Measurements from ENCODE around the gene CCDC24.

CCDC24 gene

GRCh38 chr1:43982241-43982640 lies 9.2 kb upstream of the CCDC24 start:
- no peak for TF ChIP-seq CTCF (IDR thresholded peaks at IDR 0.05; ENCODE audit: low read depth, low read length)
- DNase-seq (ENCODE audit: extremely low read depth, low read depth) = no peak

GRCh38 chr1:43982808-43983207 lies 8.6 kb upstream of the CCDC24 start:
- TF ChIP-seq CTCF (IDR thresholded peaks at IDR 0.05; ENCODE audit: low read depth, low read length) = no peak
- no peak for DNase-seq (ENCODE audit: extremely low read depth, low read depth)

- TF ChIP-seq CTCF (IDR thresholded peaks at IDR 0.05; ENCODE audit: low read depth, low read length) = no peak
- no peak for DNase-seq (ENCODE audit: extremely low read depth, low read depth)
Observed at GRCh38 chr1:43983253-43983899, 8.0 kb upstream of the CCDC24 start.

- TF ChIP-seq CTCF (IDR thresholded peaks at IDR 0.05; ENCODE audit: low read depth, low read length) = no peak
- DNase-seq (ENCODE audit: extremely low read depth, low read depth) = no peak
Observed at GRCh38 chr1:43984855-43985254, 6.5 kb upstream of the CCDC24 start.

DNA sequence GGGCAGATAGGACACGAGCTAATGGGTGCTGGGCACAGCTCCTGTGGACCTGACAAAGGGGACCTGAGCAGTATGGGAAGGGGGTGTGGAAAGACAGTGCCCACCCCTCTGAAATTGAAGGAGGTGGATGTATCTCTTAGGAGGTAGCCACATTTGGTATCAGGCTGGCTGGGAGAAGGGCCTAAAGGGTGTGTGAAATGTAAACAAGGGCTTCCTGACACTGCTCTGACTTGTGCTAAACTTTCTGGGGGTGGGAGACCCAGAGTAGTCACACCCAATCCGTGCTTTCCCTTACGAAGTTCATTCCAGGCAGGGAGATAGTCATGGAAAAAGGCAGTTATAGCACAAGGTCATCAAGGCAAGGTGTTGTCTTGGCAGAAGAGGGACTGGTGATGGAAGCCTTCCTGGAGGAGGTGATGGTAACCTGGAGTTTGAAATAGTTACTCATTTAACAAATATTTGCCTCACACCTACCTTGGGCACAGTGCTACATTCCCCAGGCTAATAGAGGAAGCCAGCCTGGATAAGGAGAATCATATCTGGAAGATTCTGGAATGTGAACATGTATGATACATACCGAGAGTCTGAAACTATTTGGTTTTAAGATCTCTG lies 5.3 kb upstream of the CCDC24 start:
- TF ChIP-seq CTCF (IDR thresholded peaks at IDR 0.05; ENCODE audit: low read depth, low read length) = no peak
- no peak for DNase-seq (ENCODE audit: extremely low read depth, low read depth)

GRCh38 chr1:43986712-43987111 lies 4.7 kb upstream of the CCDC24 start:
- TF ChIP-seq CTCF (IDR thresholded peaks at IDR 0.05; ENCODE audit: low read depth, low read length) = no peak
- no peak for DNase-seq (ENCODE audit: extremely low read depth, low read depth)

GRCh38 chr1:43987159-43987902 lies 4.1 kb upstream of the CCDC24 start:
- no peak for DNase-seq (ENCODE audit: extremely low read depth, low read depth)

More at GRCh38 chr1:43987159-43987902, 4.1 kb upstream of the CCDC24 start:
- no peak for TF ChIP-seq CTCF (IDR thresholded peaks at IDR 0.05; ENCODE audit: low read depth, low read length)

Data from AG09319 (cell line).